ENCODE measurements around the gene C19orf67. TPM values are rescaled to one million over a fixed set of nuclear protein-coding genes. Genes with fewer than 3 reads are reported as not detected.

C19orf67 gene
- total and polyA plus RNA-seq, 8 donors, result 0.16 to 0.21 (median 0.19) TPM; not detected in 5

DNA sequence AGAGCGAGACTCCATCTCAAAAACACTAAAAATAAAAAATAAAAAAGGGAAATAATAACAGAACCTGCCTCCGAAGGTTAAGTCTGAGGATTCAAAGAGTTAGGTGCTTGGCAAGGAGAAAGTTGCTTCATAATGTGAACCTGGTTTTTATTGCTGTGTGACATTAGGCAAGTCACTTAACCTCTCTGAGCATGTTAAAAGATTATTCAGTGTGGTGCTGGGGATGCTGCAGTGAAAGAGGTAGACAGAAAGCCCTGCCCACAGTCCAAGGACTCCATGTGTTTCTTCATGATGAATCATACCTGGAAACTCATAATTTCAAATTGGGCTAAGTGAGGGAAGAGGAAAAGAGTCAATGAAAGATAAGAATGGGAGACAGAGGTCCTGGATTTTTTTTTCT is 51.6 kb downstream of the C19orf67 start:
- H3K27me3 ChIP-seq, result peaks cover 0 to 15% of the 10 kb centered on the region in 2 donors
- no peak for DNase-seq
- H3K36me3 ChIP-seq, result peaks cover 0 to 7% of the 10 kb centered on the region in 2 donors
- intact Hi-C loops (cut with DNase I), result loop anchor here in 1 of 2 donors (10.0 kb wide), 1 partner anchor 149 kb away; no protein-coding TSS in a partner anchor
- TF ChIP-seq, protein P1, sequence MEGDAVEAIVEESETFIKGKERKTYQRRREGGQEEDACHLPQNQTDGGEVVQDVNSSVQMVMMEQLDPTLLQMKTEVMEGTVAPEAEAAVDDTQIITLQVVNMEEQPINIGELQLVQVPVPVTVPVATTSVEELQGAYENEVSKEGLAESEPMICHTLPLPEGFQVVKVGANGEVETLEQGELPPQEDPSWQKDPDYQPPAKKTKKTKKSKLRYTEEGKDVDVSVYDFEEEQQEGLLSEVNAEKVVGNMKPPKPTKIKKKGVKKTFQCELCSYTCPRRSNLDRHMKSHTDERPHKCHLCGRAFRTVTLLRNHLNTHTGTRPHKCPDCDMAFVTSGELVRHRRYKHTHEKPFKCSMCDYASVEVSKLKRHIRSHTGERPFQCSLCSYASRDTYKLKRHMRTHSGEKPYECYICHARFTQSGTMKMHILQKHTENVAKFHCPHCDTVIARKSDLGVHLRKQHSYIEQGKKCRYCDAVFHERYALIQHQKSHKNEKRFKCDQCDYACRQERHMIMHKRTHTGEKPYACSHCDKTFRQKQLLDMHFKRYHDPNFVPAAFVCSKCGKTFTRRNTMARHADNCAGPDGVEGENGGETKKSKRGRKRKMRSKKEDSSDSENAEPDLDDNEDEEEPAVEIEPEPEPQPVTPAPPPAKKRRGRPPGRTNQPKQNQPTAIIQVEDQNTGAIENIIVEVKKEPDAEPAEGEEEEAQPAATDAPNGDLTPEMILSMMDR (IDR thresholded peaks at IDR 0.05), result no peak
- H3K4me1 ChIP-seq, result peaks cover 0 to 28% of the 10 kb centered on the region in 2 donors
- no peak overlapping the region for H3K27ac ChIP-seq
- no peak for ATAC-seq
- no peak overlapping the region for H3K4me3 ChIP-seq
- no peaks in the 10 kb centered on the region for H3K9me3 ChIP-seq

GRCh38 chr19:14031719-14032480 is 53.7 kb downstream of the C19orf67 start, which contains the start of gene IL27RA:
Gene IL27RA, plus strand, starts transcription at chr19:14031762. Its CDS starts 111 bp downstream, at chr19:14031873.
- no peaks in the 10 kb centered on the region for H3K36me3 ChIP-seq
- H3K4me3 ChIP-seq, result peak within 1 kb of the TSS; percentile 58 to 67
- H3K9me3 ChIP-seq, result no peaks in the 10 kb centered on the region
- peak within 1 kb of the TSS; percentile 70 to 89 for H3K27ac ChIP-seq
- peaks cover 0 to 29% of the 10 kb centered on the region in 2 donors for H3K4me1 ChIP-seq
- ATAC-seq (peak; percentile 91), DNase-seq (peak; percentile 42 to 91 (median 74))
- TF ChIP-seq, protein P1 (IDR thresholded peaks at IDR 0.05), result peak; percentile 60 to 63
- intact Hi-C loops (cut with DNase I), result loop anchor here in 1 of 2 donors (10.0 kb wide), 1 partner anchor 147 kb away; no protein-coding TSS in a partner anchor
- H3K27me3 ChIP-seq, result peaks cover 0 to 21% of the 10 kb centered on the region in 2 donors

Other genes starting within 250 kb of the C19orf67 start
- 1 to 10 TPM in 1 of 2 donors, under 1 TPM in 1; 0.89 to 1.8 TPM for gene NANOS3, start 208.6 kb downstream of the C19orf67 start, total RNA-seq
- gene NANOS3, start 208.6 kb downstream of the C19orf67 start, polyA plus RNA-seq (ENCODE audit: insufficient read length in 6 of 6), result 1 to 10 TPM; 1.3 to 3.1 (median 2.1) TPM
- 1 to 10 TPM; 3.7 to 4.2 TPM for gene BRME1, start 179.7 kb downstream of the C19orf67 start, total RNA-seq
- 1 to 10 TPM; 6.4 to 7.8 (median 7.3) TPM for gene BRME1, start 179.7 kb downstream of the C19orf67 start, polyA plus RNA-seq (ENCODE audit: insufficient read length in 6 of 6)
- gene CC2D1A, start 179.6 kb downstream of the C19orf67 start, total RNA-seq, result 10 to 100 TPM; 30.8 to 33.7 TPM
- 10 to 100 TPM; 25.0 to 34.3 (median 29.4) TPM for gene CC2D1A, start 179.6 kb downstream of the C19orf67 start, polyA plus RNA-seq (ENCODE audit: insufficient read length in 6 of 6)
- 10 to 100 TPM in 1 of 2 donors, 1 to 10 TPM in 1; 1.3 to 17.9 TPM for gene PODNL1, start 147.4 kb downstream of the C19orf67 start, total RNA-seq
- 1 to 10 TPM; 1.4 to 2.7 (median 1.7) TPM for gene PODNL1, start 147.4 kb downstream of the C19orf67 start, polyA plus RNA-seq (ENCODE audit: insufficient read length in 6 of 6)
- gene DCAF15, start 133.3 kb downstream of the C19orf67 start, total RNA-seq, result 10 to 100 TPM; 20.2 to 32.5 TPM
- gene DCAF15, start 133.3 kb downstream of the C19orf67 start, polyA plus RNA-seq (ENCODE audit: insufficient read length in 6 of 6), result 10 to 100 TPM; 24.5 to 33.7 (median 29.3) TPM
- gene RFX1, start 79.5 kb downstream of the C19orf67 start, total RNA-seq, result 10 to 100 TPM; 16.3 to 17.4 TPM
- 10 to 100 TPM in 4 of 6 donors, 1 to 10 TPM in 2; 9.1 to 13.9 (median 12.1) TPM for gene RFX1, start 79.5 kb downstream of the C19orf67 start, polyA plus RNA-seq (ENCODE audit: insufficient read length in 6 of 6)
- not detected for gene RLN3, start 57.6 kb downstream of the C19orf67 start, total RNA-seq
- not detected for gene RLN3, start 57.6 kb downstream of the C19orf67 start, polyA plus RNA-seq (ENCODE audit: insufficient read length in 6 of 6)
- gene IL27RA, start 54.0 kb downstream of the C19orf67 start, total RNA-seq, result 10 to 100 TPM; 14.0 to 17.4 TPM
- 10 to 100 TPM in 1 of 6 donors, 1 to 10 TPM in 5; 6.7 to 11.1 (median 8.0) TPM for gene IL27RA, start 54.0 kb downstream of the C19orf67 start, polyA plus RNA-seq (ENCODE audit: insufficient read length in 6 of 6)
- 1 to 10 TPM; 6.0 to 8.7 TPM for gene PALM3, start 23.7 kb downstream of the C19orf67 start, total RNA-seq
- gene PALM3, start 23.7 kb downstream of the C19orf67 start, polyA plus RNA-seq (ENCODE audit: insufficient read length in 6 of 6), result 10 to 100 TPM; 12.7 to 26.6 (median 19.0) TPM
- 10 to 100 TPM in 1 of 2 donors, 1 to 10 TPM in 1; 6.3 to 10.8 TPM for gene MISP3, start 13.0 kb downstream of the C19orf67 start, total RNA-seq
- 1 to 10 TPM; 1.9 to 3.2 (median 2.4) TPM for gene MISP3, start 13.0 kb downstream of the C19orf67 start, polyA plus RNA-seq (ENCODE audit: insufficient read length in 6 of 6)
- gene SAMD1, start 5.0 kb upstream of the C19orf67 start, total RNA-seq, result 10 to 100 TPM; 40.4 to 56.9 TPM
- 10 to 100 TPM; 37.8 to 55.4 (median 49.0) TPM for gene SAMD1, start 5.0 kb upstream of the C19orf67 start, polyA plus RNA-seq (ENCODE audit: insufficient read length in 6 of 6)
- gene PRKACA, start 32.0 kb upstream of the C19orf67 start, total RNA-seq, result 100 to 1,000 TPM in 1 of 2 donors, 10 to 100 TPM in 1; 81.5 to 118 TPM
- gene PRKACA, start 32.0 kb upstream of the C19orf67 start, polyA plus RNA-seq (ENCODE audit: insufficient read length in 6 of 6), result 100 to 1,000 TPM in 2 of 6 donors, 10 to 100 TPM in 4; 83.3 to 115 (median 93.7) TPM
- gene ASF1B, start 50.8 kb upstream of the C19orf67 start, total RNA-seq, result 10 to 100 TPM; 10.5 to 11.4 TPM
- 10 to 100 TPM; 15.6 to 29.1 (median 17.4) TPM for gene ASF1B, start 50.8 kb upstream of the C19orf67 start, polyA plus RNA-seq (ENCODE audit: insufficient read length in 6 of 6)
- 10 to 100 TPM; 26.4 to 26.7 TPM for gene ADGRL1, start 120.4 kb upstream of the C19orf67 start, total RNA-seq
- gene ADGRL1, start 120.4 kb upstream of the C19orf67 start, polyA plus RNA-seq (ENCODE audit: insufficient read length in 6 of 6), result 10 to 100 TPM; 30.1 to 53.5 (median 36.8) TPM